ENCODE measurements around the gene CD53.
"Not testable (repeated sequence)": the region's sequence is repeated elsewhere in the genome, so short reads cannot be mapped to it uniquely, and the experiment has no call there.

- TF ChIP-seq CTCF, POLR2A (IDR thresholded peaks at IDR 0.05): not testable (repeated sequence)
Measured at GRCh38 chr1:110931097-110931496, 58.1 kb downstream of the CD53 start.

Measured in suprapubic skin (tissue), 3 donors.